Pons (tissue), 1 donor: Measurements from ENCODE around the gene SKIDA1.
"Not testable (repeated sequence)": the region's sequence is repeated elsewhere in the genome, so short reads cannot be mapped to it uniquely, and the experiment has no call there.

Experiments
- DNase-seq: peaks from one replicate; pipeline ENCODE4 v3.0.0-alpha.2; 2016; ENCODE audit warnings: low spot score

Gene SKIDA1

GRCh38 chr10:21525367-21526187, at the start of gene SKIDA1:
TSS of gene SKIDA1 (minus strand) at chr10:21525682. CDS start at chr10:21517822, 7,860 bp downstream.
- peak; percentile 77 for DNase-seq

- not testable (repeated sequence) for DNase-seq
Measured at GRCh38 chr10:21574514-21574913, 49.0 kb upstream of the SKIDA1 start.

- DNase-seq = no peak
Measured at GRCh38 chr10:21572578-21572977, 47.1 kb upstream of the SKIDA1 start.

- DNase-seq = no peak
Measured at GRCh38 chr10:21570761-21571521, 45.5 kb upstream of the SKIDA1 start.

GRCh38 chr10:21558984-21559383, 33.5 kb upstream of the SKIDA1 start:
- DNase-seq = not testable (repeated sequence)

- DNase-seq = no peak
Measured at GRCh38 chr10:21556527-21556926, 31.0 kb upstream of the SKIDA1 start.

- no peak for DNase-seq
Measured at GRCh38 chr10:21552638-21553037, 27.2 kb upstream of the SKIDA1 start.

- DNase-seq = no peak
Measured at GRCh38 chr10:21547246-21547645, 21.8 kb upstream of the SKIDA1 start.

GRCh38 chr10:21540701-21541100, 15.2 kb upstream of the SKIDA1 start:
- DNase-seq = not testable (repeated sequence)

- DNase-seq = no peak
Measured at GRCh38 chr10:21536874-21537273, 11.4 kb upstream of the SKIDA1 start.

GRCh38 chr10:21535976-21536375, 10.5 kb upstream of the SKIDA1 start:
- not testable (repeated sequence) for DNase-seq

GRCh38 chr10:21535494-21535965, 10.0 kb upstream of the SKIDA1 start:
- peak; percentile 28 for DNase-seq

- peak; percentile 45 for DNase-seq
Measured at GRCh38 chr10:21534604-21535493, 9.4 kb upstream of the SKIDA1 start.

GRCh38 chr10:21534280-21534586, 8.8 kb upstream of the SKIDA1 start:
- DNase-seq = no peak

- DNase-seq = peak; percentile 92
Measured at GRCh38 chr10:21533467-21534279, 8.2 kb upstream of the SKIDA1 start, which contains the start of gene MLLT10. TSS of gene MLLT10 (plus strand) at chr10:21534232. CDS start at chr10:21534645, 413 bp downstream.

GRCh38 chr10:21532694-21533466, 7.4 kb upstream of the SKIDA1 start:
- DNase-seq = peak; percentile 67

- no peak for DNase-seq
Measured at GRCh38 chr10:21531164-21531563, 5.7 kb upstream of the SKIDA1 start.

GRCh38 chr10:21530641-21531040, 5.2 kb upstream of the SKIDA1 start:
- peak; percentile 29 for DNase-seq

GRCh38 chr10:21530168-21530567, 4.7 kb upstream of the SKIDA1 start:
- DNase-seq = no peak
